GDM1 (cell line): ENCODE data around the gene PABPN1L.
"Not testable (repeated sequence)": the region's sequence is repeated elsewhere in the genome, so short reads cannot be mapped to it uniquely, and the experiment has no call there.

Experiments used
- DNase-seq: peaks from one replicate; lab custom pipeline; 2025; lab: John Stamatoyannopoulos, UW

PABPN1L gene

DNA sequence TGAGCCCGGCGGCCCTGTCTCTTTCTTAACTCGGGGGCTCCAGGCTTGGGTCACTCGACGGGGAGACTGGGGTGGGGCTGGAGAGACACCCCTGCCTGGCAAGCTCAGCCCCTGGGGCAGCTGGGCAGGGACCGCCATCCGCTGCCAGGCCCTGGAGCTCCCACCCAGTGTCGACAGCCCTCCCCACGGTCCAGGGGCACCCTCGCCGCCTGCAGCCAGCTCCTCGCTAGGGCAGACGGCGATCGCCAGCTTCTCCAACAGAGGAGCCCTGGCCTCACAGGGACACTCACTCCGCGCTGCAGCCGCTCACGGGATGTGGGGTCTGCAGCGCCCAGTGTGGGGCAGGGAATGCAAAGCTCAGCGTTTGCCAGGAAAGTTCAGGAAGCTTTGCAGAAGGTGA is 38.7 kb downstream of the PABPN1L start:
- DNase-seq: no peak

DNA sequence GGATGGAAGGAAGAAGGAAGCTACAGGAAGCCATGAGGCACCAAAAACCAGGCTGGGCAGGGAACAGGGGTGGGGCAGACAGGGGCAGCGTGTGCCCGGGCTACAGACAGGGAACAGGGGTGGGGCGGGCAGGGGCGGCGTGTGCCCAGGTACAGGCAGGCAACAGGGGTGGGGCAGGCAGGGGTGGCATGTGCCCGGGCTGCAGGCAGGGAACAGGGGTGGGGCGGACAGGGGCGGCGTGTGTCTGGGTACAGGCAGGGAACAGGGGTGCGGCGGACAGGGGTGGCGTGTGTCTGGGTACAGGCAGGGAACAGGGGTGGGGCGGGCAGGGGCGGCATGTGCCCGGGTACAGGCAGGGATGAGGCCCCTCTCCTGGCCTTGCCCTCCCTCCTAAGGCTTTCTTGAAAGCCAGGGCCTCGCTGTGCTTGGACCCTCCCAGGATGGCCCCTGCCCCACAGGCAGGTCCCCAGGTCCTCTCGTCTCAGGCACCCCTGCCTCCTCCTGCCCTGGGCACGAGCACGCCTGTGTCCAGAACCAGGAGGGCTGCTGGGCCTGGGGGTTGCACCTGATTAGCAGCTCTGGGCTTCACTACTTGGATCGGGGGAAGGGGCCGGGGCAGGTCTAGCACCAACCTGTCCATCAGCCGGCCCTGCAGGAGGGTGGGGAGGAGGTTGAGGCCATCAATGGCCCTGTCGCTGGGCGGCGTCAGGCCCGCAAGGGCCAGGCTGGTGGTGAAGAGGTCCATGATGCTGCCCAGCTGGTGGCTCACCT is 40.2 kb downstream of the PABPN1L start:
- no peak for DNase-seq

DNA sequence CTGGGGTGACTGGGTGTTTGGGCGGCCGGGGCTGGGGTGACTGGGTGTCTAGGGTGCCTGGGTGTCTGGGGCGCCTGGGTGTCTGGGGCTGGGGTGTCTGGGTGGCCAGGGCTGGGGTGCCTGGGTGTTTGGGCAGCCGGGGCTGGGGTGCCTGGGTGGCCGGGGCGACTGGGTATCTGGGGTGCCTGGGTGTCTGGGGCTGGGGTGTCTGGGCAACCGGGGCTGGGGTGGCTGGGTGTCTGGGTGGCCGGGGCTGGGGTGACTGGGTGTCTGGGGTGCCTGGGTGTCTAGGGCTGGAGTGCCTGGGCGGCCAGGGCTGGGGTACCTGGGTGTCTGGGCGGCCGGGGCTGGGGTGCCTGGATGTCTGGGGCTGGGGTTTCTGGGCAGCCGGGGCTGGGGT is 41.3 kb downstream of the PABPN1L start:
- no peak for DNase-seq

DNA sequence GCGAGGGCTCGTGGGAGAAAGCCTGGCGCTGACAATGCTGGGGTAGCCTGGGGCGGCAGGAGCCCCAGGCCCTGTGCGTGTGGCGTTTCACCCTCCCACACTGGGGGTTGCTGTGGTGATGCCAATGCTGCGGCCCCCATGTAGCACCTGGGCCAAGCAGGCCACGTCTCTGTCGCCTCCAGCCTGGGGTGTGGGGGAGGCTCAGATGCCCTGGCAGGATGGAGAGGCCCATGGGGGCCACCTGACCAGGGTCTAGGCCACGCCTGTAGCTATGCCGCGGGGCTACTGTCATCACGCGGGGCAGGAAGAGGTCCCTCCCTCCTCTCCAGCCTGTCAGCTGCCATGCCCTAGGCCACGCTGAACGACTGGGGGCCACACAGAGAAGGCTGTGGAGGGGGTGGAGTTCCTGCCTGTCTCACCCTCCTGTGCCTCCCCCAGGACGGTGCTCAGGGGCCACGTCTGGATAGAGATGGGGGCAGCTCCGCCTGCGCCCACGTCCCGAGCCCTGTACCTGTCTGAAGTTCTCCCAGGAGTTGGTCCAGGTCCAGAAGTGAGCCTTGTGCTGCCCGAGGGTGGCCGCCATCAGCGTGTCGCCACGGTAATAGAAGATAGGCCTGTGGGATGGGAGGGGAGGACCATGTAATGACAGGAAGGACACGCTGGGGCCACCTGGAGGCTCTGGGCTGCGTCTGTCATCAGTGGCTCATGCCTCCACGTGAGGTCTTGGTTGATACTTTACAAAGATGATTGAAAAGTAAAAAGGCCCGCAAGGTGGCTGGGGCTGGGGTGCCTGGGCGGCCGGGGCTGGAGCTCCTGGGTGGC is 42.0 kb downstream of the PABPN1L start:
- DNase-seq: no peak

DNA sequence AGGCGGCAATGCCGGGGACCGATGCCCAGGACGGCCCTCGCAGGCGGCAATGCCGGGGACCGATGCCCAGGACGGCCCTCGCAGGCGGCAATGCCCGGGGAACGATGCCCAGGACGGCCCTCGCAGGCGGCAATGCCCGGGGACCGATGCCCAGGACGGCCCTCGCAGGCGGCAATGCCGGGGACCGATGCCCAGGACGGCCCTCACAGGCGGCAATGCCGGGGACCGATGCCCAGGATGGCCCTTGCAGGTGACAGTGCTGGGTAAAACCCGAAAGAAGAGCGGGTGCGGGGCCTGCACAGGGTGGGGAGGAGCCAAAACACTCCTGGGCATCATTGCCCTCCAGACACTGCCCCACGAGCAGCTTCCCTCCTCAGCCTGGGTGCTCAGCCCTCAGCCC is 42.8 kb downstream of the PABPN1L start:
- DNase-seq: not testable (repeated sequence)

DNA sequence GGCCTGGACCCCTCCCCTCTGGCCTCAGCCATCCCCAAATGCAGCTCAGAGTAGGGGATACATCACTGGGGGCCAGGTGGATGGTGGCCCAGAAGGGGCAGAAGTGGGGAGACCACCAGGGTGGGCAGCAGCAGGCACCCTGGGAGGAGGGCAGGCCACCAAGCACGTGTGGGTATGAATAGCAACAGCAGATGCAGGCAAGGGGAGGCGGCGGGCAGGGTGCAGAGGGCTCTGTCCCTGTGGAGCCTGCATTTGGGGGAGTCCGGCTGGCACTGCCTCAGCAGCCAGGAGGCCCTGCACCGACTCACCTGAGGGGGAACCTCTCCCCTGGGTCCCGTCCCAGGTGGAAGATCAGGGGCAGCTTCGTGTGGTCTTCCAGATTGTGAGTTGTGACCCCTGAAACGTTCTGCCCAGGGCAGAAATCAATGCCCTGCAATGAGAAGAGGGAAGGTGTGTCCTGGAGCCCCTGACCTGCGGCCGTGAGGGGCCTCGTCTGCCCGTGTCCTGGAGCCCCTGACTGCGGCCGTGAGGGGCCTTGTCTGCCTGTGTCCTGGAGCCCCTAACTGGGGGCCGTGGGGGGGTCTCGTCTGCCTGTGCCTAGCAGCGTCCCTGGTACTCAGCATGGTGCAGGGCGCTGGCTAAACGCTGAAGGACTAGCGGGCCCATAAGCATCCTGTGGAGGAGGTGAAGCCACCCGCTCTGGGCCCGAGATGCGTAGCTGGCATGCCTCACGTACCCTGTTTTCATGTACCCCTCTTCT is 44.0 kb downstream of the PABPN1L start:
- DNase-seq: no peak

DNA sequence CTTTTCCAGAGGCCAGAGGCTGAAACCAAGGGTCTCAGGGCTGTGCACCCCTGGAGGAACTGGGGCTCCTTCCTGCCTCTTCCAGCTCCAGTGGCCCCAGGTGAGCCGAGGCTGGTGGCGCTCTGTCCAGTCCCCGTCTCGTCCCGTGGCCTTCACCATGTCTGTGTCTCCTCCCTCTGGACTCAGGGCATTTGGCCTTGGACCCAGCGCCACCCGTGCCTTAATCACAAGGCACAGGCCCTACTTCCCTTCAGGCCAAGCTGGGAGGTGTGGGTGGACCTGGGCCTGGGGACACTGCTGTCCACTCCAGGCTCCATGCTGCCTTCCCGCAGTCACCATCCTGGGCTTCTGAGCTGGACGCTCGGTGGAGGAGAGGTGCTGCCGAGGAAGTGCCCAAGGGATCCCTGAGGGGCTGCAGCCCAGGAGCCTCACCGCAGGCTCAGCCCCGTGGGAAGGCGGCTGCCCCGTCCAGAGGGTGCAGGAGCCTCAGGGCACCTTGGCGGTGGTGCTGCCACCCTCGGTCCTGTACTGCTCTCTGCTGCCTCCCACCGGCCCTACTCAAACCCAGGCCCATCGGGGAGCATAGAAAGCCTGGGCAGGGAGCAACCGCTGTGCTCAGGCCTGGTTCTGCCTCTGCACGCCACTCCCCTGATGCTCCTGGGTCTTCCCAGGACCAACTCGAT is 45.2 kb downstream of the PABPN1L start:
- DNase-seq: no peak

DNA sequence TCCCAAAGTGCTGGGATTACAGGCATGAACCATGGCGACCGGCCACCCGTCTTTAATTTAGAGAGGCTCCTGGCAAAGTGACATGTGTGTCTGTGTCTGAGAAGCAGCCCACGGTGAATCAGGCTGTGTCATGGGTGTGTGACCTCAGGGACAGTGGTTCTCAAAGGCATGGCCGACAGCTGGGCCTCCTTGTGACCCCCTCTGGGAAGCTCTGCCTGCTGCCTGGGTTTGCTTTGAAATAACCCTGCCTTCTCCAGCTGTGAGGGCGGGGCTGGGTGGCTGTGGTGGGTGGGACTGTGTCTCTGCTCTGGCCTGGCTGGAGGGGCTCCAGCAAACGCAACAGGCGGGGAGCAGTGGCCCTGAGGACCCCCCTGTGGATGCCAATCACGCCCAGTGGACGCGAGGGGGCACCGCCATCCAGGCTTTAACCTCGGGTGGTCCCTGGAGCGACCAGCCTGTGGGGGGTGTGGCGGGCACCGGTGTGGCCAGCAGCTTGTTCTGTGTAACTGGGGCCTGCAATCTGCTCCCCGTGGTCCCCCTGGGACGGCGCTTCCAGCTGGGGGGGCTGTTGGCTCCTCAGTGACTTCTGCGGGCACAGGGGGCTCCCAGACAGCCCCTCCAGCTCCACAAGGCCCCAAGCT is 46.0 kb downstream of the PABPN1L start:
- DNase-seq: no peak

DNA sequence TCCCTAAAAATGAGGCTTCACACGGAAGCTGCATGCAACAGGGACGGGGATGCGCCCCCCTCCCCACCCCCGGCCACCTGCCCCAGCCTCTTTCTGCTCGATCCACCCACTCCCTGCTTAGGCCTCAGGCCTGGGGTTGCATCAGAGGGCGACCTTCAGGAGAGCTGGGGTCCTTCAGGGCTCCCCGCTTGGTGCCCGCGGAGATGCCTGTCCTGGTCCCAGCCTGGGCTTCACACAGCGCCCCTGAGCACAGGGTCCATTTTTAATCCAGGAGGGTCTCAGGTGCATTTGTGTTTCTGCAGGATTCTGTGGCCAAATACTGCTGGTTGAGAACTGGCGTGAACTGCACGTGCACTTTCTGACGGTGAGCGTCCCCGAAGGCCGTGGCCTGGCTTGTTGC is 47.3 kb downstream of the PABPN1L start:
- DNase-seq: no peak

DNA sequence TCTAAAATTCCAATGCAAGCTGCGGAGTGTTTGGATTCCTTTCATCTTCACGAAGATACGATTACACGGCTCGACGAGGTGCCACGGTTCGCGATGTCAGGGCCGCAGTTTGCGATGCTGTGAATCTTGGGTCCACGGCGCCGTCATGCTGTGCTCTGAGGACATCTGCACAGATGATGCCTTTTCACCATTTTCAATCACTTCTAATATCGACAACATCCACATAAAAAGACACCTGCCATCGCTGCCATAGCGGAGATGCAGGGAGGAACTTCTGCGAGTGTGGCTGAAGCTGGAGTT is 47.9 kb downstream of the PABPN1L start:
- no peak for DNase-seq

DNA sequence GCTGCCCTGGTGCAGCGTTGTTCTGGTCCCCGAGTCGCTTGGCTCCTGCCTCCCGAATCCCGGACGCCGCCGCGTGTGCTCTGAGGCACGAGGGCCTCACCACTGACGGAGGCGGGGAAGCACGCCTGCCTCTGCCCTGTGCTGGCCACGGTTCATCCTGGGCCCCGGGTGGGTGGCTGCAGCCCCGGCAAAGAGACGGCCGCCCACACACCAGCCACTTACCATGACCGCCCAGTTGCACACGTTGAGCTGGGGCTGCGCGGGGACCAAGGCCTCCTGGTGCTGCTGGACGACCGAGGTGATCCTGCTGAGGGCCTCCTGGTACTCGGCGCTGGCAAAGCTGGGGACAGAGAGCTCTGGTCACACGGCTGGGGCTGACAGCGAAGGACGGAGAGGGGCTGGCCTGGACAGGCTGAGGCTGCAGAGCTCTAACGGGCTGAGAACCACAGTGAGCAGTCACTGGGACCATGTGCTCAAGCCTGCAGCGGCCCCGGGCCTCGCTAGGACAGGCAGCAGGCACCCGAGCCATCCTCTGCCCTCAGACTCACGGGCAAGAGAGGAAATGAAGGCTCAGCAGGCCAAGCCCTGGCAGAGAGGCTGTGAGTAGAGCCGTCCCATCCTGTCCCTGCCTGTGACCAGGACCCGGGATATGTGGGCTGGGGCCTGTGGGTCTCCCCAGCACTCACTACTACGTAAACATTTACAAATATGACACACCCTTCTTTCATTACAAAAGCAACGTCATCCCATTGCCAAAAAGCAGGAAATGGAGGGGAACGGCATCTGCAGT is 48.5 kb downstream of the PABPN1L start:
- DNase-seq: no peak

DNA sequence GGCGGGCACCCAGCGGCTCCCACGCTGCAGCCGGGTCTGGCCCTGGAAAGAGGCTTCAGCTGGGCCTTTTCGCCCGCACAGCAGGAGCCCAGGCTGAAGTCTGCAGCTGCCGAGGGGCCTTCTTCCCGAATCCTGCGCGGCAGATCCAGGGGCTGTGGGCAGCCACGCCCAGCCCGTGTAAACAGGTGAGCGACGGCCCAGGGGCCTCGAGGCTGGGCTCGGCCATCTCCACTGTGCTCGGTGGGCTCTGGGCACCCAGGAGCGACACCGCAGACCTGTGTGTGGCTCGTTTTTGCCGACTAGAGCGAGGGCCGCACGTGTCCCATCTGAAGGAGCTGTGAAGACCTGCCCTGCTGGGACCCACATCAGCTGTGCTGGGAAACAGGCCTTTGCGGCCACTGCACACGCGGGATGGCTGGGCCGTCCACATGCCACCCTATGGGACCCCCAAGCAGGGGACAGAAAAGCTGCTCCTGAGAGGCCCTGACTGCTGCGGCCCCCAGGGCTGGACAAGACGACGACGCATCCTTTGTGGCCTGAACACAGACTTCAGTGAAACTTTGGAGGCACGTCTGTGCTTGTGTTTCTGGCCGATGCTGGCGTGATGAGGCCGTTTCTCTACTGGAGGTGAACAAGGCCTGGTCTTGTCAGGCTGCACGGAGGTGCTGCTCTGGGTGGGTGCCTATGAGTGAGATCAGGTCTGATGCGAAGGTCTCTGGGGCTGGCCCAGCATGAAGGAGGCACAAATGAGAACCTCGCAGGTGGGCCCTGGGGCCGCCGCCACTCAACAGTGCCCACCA is 49.5 kb downstream of the PABPN1L start:
- no peak for DNase-seq

DNA sequence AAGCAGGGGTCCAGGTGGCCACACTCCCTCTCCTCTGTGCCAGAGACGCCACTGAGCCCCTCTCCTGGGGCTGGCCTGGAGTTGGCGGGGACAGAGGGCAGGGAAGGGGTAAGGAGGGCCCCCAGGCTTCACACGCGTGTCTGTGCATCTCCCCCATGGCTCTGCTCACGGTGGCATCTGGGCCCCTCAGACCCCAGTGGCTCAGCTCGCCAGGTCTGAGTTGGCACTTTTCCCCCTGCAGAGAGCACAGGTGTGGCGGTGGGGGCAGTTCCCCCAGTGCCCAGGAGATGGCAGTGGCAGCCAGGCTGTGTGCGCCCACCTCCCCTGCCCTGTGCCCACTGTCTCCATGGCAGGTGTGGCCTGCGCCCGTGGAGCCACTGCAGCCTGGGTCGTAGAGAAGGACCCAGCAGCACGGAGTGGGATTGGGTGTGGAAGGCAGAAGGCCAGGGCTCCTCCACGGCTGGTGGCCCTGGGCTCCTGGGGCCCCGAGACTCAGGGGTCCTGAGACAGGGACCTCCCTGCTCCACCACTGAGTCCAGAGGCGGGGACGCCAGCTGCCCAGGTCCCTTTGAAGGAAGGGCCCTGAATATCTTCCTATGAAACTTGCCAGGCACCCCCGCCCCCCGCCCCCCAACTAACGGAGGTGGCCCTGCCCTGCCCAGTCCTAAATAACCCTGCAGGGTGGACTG is 50.4 kb downstream of the PABPN1L start:
- DNase-seq: peak; percentile 45

DNA sequence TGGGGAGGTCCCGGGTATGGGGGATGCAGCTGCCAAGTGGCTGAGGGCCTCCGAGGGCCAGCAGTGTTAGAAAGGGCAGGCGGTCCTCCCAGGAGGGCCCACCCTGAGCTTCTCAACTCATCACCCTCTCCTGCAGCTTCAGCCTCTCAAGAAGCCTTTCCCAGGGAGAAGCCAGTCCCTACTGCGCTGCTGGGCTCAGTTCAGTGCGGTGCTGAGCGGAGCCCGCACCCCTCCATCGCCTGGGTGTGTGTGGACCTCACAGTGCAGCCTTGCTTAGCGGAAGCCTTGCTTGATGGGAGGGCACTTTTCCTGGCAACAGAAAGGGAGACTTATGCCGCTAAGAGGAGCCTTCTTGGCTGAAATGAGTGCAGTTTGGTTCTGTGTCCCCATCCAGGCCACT is 51.2 kb downstream of the PABPN1L start:
- no peak for DNase-seq

DNA sequence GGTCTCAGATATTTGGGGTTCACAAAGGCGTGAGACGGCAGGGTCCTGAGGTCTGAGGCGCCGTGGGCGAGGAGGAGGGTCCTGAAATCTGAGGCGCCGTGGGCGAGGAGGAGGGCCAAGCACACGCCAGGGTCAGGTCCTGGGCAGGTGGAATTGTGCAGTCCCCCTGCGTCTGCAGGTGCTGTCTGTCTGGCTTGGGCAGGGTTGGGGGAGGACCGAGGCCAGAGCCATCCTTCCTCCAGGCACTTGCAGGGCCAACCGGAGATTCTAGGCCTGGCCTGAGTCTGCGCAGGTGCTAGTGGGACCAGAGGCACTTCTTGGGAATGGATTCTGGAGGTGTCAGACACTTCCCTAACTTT is 52.3 kb downstream of the PABPN1L start:
- no peak for DNase-seq
